ENCODE measurements around the gene PHC2. TPM values are rescaled to one million over a fixed set of nuclear protein-coding genes. Genes with fewer than 3 reads are reported as not detected.

Gene PHC2
- total and polyA plus RNA-seq, 4 donors: 79.9 to 311 (median 121) TPM

DNA sequence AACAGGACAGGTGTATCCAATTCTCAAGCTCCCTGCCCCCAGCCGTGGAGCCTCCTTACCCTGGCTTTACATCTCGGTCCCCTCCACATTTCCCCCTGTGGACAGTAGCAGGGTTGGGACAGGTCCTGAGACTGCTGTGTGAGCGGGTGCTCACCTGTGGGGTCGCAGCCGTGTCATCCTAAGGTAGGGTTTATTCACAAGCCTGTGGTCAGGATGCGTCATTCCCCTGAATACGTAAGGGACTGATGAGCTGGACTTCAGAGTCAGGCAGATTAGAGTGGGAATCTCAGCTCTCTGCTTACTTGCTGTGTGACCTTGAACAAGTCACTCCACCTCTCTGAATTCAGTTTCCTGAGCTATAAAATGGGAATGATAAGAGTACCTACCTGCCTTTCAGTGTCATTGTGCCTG is 156.9 kb downstream of the PHC2 start:
- no peak overlapping the region for H3K27ac ChIP-seq (ENCODE audit: low read depth in 1 of 2, low read length in 1 of 2)
- peaks cover 3 to 31% (median 24%) of the 10 kb centered on the region in 4 donors for H3K36me3 ChIP-seq (ENCODE audit: control insufficient read depth in 4 of 4, insufficient read depth in 4 of 4, low read length in 4 of 4)
- no peak overlapping the region for H3K4me3 ChIP-seq
- no peak overlapping the region for H3K9ac ChIP-seq (ENCODE audit: insufficient read depth in 1 of 2, low read length in 2 of 2)
- no peak for TF ChIP-seq CTCF (IDR thresholded peaks at IDR 0.05; ENCODE audit: control extremely low read depth, extremely low read depth)
- ATAC-seq (ENCODE audit: insufficient read depth, low FRiP score) (no peak), DNase-seq (no peak)
- 83 to 85% methylated on average over 7 of the region's 7 CpGs for WGBS, 2 donors
- H3K9me3 ChIP-seq (ENCODE audit: control insufficient read depth in 4 of 4, insufficient read depth in 3 of 4, low read length in 3 of 4): no peaks in the 10 kb centered on the region
- H3K4me1 ChIP-seq (ENCODE audit: control insufficient read depth in 5 of 5, insufficient read depth in 5 of 5, low read length in 5 of 5): peaks cover 0 to 5% (median 0%) of the 10 kb centered on the region in 5 donors
- H3K27me3 ChIP-seq (ENCODE audit: control insufficient read depth in 3 of 3, insufficient read depth in 3 of 3, low read length in 2 of 3): no peaks in the 10 kb centered on the region

Small RNAs within 50 kb of the gene (small RNA-seq; reads per million reads assigned to genes)
- not detected for gene RN7SKP16 (ENCODE audit: low replicate concordance)

Other genes with a start within 250 kb of the PHC2 start
- gene TRIM62, start 249.1 kb downstream of the PHC2 start, total RNA-seq: 1 to 10 TPM; 4.2 to 6.7 TPM
- 1 to 10 TPM; 2.6 to 4.4 TPM for gene TRIM62, start 249.1 kb downstream of the PHC2 start, polyA plus RNA-seq
- gene ZNF362, start 174.6 kb downstream of the PHC2 start, total RNA-seq: 10 to 100 TPM; 17.0 to 35.0 TPM
- gene ZNF362, start 174.6 kb downstream of the PHC2 start, polyA plus RNA-seq: 10 to 100 TPM; 10.2 to 16.1 TPM
- under 1 TPM in 1 of 2 donors, not detected in 1; 0.28 TPM for gene A3GALT2, start 110.0 kb downstream of the PHC2 start, total RNA-seq
- under 1 TPM in 1 of 2 donors, not detected in 1; 0.07 TPM for gene A3GALT2, start 110.0 kb downstream of the PHC2 start, polyA plus RNA-seq
- gene ZSCAN20, start 41.5 kb upstream of the PHC2 start, total RNA-seq: 1 to 10 TPM; 4.9 to 5.7 TPM
- 1 to 10 TPM in 1 of 2 donors, under 1 TPM in 1; 0.67 to 1.4 TPM for gene ZSCAN20, start 41.5 kb upstream of the PHC2 start, polyA plus RNA-seq

Data from lung (tissue), 13 donors.